OCI-LY1 (cell line): ENCODE results near the gene GOLPH3.
"Not testable (repeated sequence)": the region's sequence is repeated elsewhere in the genome, so short reads cannot be mapped to it uniquely, and the experiment has no call there.

ENCODE experiments used
- H2AFZ ChIP-seq: fragments of 200-600 bp; sonication (generic), shearing (Covaris generic); 2 replicates; pipeline ENCODE4 v1.6.0; 2014; ENCODE audit warnings: antibody characterized with exemption, mild to moderate bottlenecking, low read length
- H3F3A ChIP-seq: fragments of 200-600 bp; sonication (generic), shearing (Covaris generic); 2 replicates; pipeline ENCODE4 v1.6.0; 2014; ENCODE audit warnings: mild to moderate bottlenecking, antibody characterized with exemption, low read length, moderate library complexity; ENCODE audit not compliant: insufficient read depth
- H3K27ac ChIP-seq: fragments of 200-600 bp; sonication (generic); 2 replicates; pipeline ENCODE4 v1.5.1; 2014; ENCODE audit warnings: low read length, mixed run types, mild to moderate bottlenecking, low read depth; ENCODE audit not compliant: poor library complexity, severe bottlenecking
- H3K27me3 ChIP-seq: fragments of 200-600 bp; sonication (generic); 2 replicates; pipeline ENCODE4 v1.6.0; 2014; ENCODE audit warnings: antibody characterized with exemption, mild to moderate bottlenecking, low read length, moderate library complexity; ENCODE audit not compliant: insufficient read depth
- H3K36me3 ChIP-seq: fragments of 200-600 bp; sonication (generic); 2 replicates; pipeline ENCODE4 v1.6.1; 2014; ENCODE audit warnings: mild to moderate bottlenecking, antibody characterized with exemption, low read length, moderate library complexity, mixed read lengths; ENCODE audit not compliant: insufficient read depth
- H3K4me1 ChIP-seq: fragments of 200-600 bp; sonication (generic); 2 replicates; pipeline ENCODE4 v1.5.1; 2014; ENCODE audit warnings: mild to moderate bottlenecking, low read length, moderate library complexity; ENCODE audit not compliant: insufficient read depth, severe bottlenecking
- H3K4me2 ChIP-seq: fragments of 200-600 bp; sonication (generic), shearing (Covaris generic); 2 replicates; pipeline ENCODE4 v1.6.1; 2014; ENCODE audit warnings: low read length
- H3K4me3 ChIP-seq: fragments of 200-600 bp; sonication (generic); 2 replicates; pipeline ENCODE4 v1.5.1; 2014; ENCODE audit warnings: low read length, low read depth, mild to moderate bottlenecking, mixed read lengths; ENCODE audit not compliant: poor library complexity, severe bottlenecking
- H3K79me2 ChIP-seq: fragments of 200-600 bp; shearing (Covaris generic); 2 replicates; pipeline ENCODE4 v1.6.1; 2016; ENCODE audit warnings: mixed run types, low read length, mixed read lengths; ENCODE audit not compliant: insufficient read depth
- H3K9ac ChIP-seq: fragments of 200-600 bp; sonication (generic), shearing (Covaris generic); 2 replicates; pipeline ENCODE4 v1.6.1; 2014; ENCODE audit warnings: mild to moderate bottlenecking, low read length, mixed read lengths
- H3K9me2 ChIP-seq: fragments of 200-600 bp; sonication (generic), shearing (Covaris generic); 2 replicates; pipeline ENCODE4 v1.6.1; 2014; ENCODE audit warnings: low read depth, mild to moderate bottlenecking, low read length, mixed read lengths
- H3K9me3 ChIP-seq: fragments of 200-600 bp; shearing (Covaris generic); 2 replicates; pipeline ENCODE4 v1.6.1; 2014; ENCODE audit warnings: low read length, mixed read lengths
- H4K20me1 ChIP-seq: fragments of 200-600 bp; sonication (generic), shearing (Covaris generic); 2 replicates; pipeline ENCODE4 v1.6.0; 2016; ENCODE audit warnings: mild to moderate bottlenecking, low read length; ENCODE audit not compliant: insufficient read depth
- CTCF ChIP-seq: fragments of 200-600 bp; sonication (generic), shearing (Covaris generic); IDR thresholded peaks from 2 replicates; pipeline ENCODE4 v1.5.1; 2017; ENCODE audit warnings: mild to moderate bottlenecking, antibody characterized with exemption, low read length, moderate library complexity, mixed read lengths
- EZH2 ChIP-seq: fragments of 200-600 bp; sonication (generic), shearing (Covaris generic); IDR thresholded peaks from 2 replicates; pipeline ENCODE4 v1.8.0; 2017; ENCODE audit warnings: borderline replicate concordance, mixed run types, mild to moderate bottlenecking, antibody characterized with exemption, low read length, moderate library complexity, mixed read lengths

GOLPH3 gene

GRCh38 chr5:32123058-32123805, 50.9 kb downstream of the GOLPH3 start:
- no peaks in the 10 kb centered on the region for H3K9me3 ChIP-seq
- no peaks in the 10 kb centered on the region for H3K4me1 ChIP-seq
- peaks cover 4% of the 10 kb centered on the region; the same call in 1 of the 2 replicates for H3K79me2 ChIP-seq
- H4K20me1 ChIP-seq = no peaks in the 10 kb centered on the region
- no peak overlapping the region for H3K4me3 ChIP-seq
- H3K36me3 ChIP-seq = peaks cover 75% of the 10 kb centered on the region
- H3K27ac ChIP-seq = no peak overlapping the region
- no peaks in the 10 kb centered on the region for H3F3A ChIP-seq
- TF ChIP-seq EZH2 (no peak), CTCF (no peak)
- H2AFZ ChIP-seq = no peak overlapping the region
- no peak overlapping the region for H3K9ac ChIP-seq
- no peaks in the 10 kb centered on the region for H3K9me2 ChIP-seq
- H3K27me3 ChIP-seq = no peaks in the 10 kb centered on the region
- H3K4me2 ChIP-seq = no peak overlapping the region

GRCh38 chr5:32118922-32119321, 55.2 kb downstream of the GOLPH3 start:
- not testable (repeated sequence) for H3K9ac ChIP-seq, H3F3A ChIP-seq, H3K27ac ChIP-seq, H3K79me2 ChIP-seq, H4K20me1 ChIP-seq, H3K9me3 ChIP-seq, H3K9me2 ChIP-seq, H3K4me1 ChIP-seq, H2AFZ ChIP-seq, H3K27me3 ChIP-seq, H3K4me3 ChIP-seq, H3K4me2 ChIP-seq
- peaks cover 73% of the 10 kb centered on the region for H3K36me3 ChIP-seq

- Histone ChIP-seq H3K79me2 (0 out of 2 replicates have a peak, but pooled peaks cover 3% of the 10 kb centered on the region), H3K4me2 (no peak overlapping the region), H3K9me2 (no peaks in the 10 kb centered on the region), H4K20me1 (no peaks in the 10 kb centered on the region), H3F3A (no peaks in the 10 kb centered on the region), H3K4me3 (no peak overlapping the region), H2AFZ (no peak overlapping the region), H3K9ac (no peak overlapping the region), H3K27me3 (no peaks in the 10 kb centered on the region), H3K9me3 (no peaks in the 10 kb centered on the region), H3K36me3 (peaks cover 70% of the 10 kb centered on the region), H3K4me1 (no peaks in the 10 kb centered on the region), H3K27ac (no peak overlapping the region)
- TF ChIP-seq CTCF (no peak), EZH2 (no peak)
These were observed 57.4 kb downstream of the GOLPH3 start for GRCh38 chr5:32116574-32117313.
